ENCODE measurements around the gene PTPN23. TPM values are rescaled to one million over a fixed set of nuclear protein-coding genes. Genes with fewer than 3 reads are reported as not detected.

Gene PTPN23
- polyA plus RNA-seq, 3 donors: 10.0 to 16.0 (median 14.5) TPM

DNA sequence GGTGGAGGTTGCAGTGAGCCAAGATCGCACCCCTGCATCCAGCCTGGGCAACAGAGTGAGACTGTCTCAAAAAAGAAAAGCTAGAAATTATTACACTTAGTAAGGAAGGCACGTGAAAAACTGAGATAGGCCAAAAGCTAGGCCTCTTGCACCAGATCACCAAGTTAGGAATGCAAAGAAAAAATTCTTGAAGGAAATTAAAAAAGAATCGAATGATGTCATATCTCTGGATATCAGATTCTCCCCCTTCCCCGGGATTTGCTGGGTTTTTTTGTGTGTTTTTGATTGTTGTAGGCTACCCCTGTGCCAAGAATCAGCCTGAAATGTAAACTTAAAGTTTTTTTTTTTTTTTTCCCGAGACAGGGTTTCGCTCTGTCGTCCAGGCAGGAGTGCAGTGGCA is 17.4 kb downstream of the PTPN23 start:
- WGBS, 3 donors: 68 to 87% (median 80%) methylated on average over 7 of the region's 7 CpGs
- no peak overlapping the region for H3K27ac ChIP-seq (ENCODE audit: low read depth, low read length)

DNA sequence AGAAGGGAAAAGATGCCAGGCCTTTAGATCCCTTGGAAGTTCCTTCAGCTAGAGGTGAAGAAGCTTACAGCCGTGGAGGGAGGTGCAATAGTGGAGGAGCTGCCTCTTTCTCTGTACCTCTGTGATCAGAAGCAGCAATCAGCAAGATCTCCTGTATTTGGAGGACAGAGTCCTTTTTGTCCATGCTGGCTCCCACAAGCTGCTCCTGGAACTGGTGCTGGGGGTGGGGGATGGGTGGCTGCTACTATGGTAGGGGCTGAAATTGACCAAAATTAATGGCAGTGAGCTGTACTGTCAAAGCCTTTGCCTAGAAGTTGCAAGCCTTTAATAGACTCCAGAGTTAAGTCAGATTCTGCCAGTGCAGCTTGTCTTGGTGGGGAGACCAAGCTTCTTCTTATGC is 18.2 kb downstream of the PTPN23 start:
- WGBS, 3 donors: 85 to 89% (median 88%) methylated on average over 1 of the region's 1 CpG

DNA sequence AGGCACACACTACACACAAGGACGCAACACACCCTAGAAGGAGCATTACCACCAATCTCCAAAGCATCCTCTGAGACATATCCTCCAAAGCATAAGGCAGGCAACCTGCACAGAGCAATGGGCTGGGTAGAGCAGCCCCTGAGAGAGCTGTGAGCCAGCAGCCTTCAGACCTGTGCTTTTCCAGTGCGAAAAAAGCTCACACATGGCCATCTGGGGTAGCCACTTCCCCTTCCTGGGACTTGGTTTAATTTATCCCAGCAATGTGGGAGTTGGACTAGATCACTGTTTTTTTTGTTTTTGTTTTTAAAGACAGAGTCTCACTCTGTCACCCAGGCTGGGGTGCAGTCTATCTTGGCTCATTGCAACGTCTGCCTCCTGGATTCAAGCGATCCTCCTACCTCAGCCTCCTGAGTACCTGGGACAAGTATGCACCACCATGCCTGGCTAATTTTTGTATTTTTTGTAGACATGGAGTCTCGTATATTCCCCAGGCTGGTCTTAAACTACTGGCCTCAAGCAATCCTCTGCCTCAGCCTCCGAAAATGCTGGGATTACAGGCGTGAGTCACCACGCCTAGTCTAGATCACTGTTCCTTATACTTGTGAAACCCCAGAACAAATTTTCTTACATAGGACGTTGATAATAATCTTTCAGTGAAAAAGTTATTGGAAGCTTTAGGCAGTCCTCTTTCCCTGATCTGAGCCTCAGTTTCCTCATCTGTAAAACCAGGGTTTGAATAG is 18.9 kb downstream of the PTPN23 start:
- no peak overlapping the region for H3K27ac ChIP-seq (ENCODE audit: low read depth, low read length)
- 88 to 90% (median 90%) methylated on average over 9 of the region's 9 CpGs for WGBS, 3 donors

More for the DNA sequence above, 18.2 kb downstream of the PTPN23 start:
- H3K27ac ChIP-seq (ENCODE audit: low read depth, low read length): no peak overlapping the region

DNA sequence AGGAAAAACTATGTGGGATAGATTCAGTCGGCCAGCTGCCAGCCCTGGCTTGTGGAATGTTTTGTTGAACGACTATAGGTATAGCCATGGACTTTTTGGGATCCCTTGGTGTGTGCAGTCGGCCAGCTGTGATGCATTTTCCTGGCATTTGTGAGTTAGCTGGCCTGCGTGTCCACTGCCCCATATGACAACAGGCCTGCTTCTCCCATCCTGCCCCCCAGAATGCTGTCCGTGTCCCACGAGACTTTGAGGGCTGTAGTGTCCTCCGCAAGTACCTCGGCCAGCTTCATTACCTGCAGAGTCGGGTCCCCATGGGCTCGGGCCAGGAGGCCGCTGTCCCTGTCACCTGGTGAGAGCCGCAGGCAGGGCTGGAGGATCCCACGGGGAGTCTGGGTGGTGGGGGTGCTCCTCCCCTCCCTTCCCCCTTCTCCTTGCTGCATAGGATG is 23.6 kb downstream of the PTPN23 start:
- 76 to 84% (median 82%) methylated on average over 12 to 13 of the region's 13 CpGs for WGBS, 3 donors
- no peak overlapping the region for H3K27ac ChIP-seq (ENCODE audit: low read depth, low read length)

DNA sequence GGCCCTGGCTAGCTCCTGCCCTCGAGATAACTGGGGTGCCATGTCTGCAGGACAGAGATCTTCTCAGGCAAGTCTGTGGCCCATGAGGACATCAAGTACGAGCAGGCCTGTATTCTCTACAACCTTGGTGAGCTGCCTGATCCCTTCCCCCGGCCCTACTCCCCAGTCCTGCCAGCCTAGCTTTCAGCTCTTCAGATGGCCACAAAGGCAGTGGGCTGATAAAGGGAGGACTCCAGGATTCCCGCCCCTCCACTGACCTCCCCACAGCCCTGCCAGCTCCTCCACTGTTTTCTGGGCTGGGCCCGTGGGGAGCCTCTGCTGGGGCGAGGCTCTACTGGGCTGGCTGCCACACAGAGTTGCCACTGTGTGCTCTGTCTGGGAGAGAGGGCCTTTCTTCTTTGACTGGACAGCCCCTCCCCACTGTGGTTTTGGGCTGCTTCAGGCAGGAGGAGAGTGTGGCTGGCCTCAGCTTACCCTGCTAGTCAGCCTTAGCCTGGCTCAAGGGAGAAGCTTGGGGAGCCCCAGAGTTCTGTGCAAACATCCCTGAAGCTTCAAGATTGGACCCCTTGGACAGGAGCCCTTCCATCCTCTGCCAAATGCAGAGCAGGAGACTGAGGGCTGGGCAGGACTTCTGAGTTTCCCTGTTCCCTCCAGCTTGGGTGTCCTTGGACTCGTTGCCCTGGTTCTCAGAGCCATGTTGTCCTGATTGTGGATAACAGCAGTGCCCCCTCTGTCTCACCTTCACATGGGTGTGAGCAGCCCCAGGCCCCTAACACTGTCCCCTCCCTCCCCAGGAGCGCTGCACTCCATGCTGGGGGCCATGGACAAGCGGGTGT is 24.4 kb downstream of the PTPN23 start:
- 59 to 71% (median 64%) methylated on average over 9 of the region's 9 CpGs for WGBS, 3 donors
- H3K27ac ChIP-seq (ENCODE audit: low read depth, low read length): no peak overlapping the region

DNA sequence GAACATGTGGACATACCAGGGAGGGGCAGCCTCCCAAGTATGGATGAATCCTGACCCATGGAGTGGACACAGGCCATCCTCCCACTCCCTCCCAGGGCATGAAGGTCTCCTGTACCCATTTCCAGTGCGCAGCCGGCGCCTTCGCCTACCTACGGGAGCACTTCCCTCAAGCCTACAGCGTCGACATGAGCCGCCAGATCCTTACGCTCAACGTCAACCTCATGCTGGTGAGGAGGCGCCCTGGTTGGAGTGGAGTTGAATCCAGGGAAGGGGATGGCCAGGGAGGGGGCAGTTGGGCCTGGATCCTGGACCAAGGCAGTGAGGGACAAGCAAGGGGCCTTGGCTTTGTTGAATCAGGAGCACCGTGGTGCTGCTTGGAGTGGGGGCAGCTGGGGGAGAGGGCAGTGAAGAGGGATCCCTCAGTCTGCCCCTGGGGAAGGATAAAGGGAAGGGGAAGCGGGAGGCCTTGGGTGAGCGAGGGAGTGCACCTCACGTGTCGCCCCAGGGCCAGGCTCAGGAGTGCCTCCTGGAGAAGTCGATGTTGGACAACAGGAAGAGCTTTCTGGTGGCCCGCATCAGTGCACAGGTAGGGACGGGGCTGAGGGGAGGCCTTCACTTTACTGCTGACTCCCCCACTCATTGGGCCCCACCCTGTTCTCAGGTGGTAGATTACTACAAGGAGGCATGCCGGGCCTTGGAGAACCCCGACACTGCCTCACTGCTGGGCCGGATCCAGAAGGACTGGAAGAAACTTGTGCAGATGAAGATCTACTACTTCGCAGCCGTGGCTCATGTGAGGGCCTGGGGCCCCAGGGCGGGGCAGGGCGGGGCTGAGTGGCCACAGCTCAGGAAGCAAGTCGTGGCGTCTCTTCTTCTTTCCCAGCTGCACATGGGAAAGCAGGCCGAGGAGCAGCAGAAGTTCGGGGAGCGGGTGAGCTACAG is 25.3 kb downstream of the PTPN23 start:
- 81 to 95% (median 86%) methylated on average over 30 to 31 of the region's 31 CpGs for WGBS, 3 donors
- no peak overlapping the region for H3K27ac ChIP-seq (ENCODE audit: low read depth, low read length)

DNA sequence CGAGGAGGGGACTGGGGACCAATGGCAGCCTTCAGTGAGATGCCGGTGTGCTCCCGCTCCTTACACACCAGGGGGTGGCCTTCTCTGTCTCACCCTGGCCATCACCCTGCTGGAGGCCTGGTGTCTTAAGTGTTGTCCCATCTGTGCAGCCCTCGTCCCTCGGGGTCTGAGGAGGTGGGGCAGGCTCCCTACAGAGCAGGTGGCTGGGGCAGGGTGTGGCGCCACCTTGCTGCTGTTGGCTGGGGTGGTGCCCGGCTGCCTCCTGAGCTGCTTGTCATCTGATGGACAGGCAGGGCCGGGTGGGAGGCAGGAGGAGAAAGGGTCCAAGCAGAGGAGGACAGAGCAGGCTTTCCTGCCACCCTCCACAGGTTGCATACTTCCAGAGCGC is 25.9 kb downstream of the PTPN23 start:
- H3K27ac ChIP-seq (ENCODE audit: low read depth, low read length): no peak overlapping the region
- WGBS, 3 donors: 86 to 88% (median 88%) methylated on average over 8 to 9 of the region's 9 CpGs

DNA sequence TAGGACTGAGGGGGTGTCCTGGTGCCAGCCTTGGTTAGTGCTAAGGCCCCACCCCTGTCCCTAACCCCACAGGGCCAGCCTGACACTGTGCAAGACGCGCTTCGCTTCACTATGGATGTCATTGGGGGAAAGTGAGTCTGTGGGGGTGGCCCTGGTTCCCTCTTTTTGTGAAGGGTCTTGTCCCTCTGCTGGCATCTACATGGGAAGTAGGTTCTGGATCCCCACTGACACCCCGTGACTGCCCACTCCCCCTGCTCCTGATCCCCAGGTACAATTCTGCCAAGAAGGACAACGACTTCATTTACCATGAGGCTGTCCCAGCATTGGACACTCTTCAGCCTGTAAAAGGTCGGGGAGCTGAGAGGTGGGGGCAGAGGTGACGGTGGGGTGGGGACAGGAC is 26.4 kb downstream of the PTPN23 start:
- WGBS, 3 donors: 90 to 94% (median 93%) methylated on average over 7 of the region's 7 CpGs
- H3K27ac ChIP-seq (ENCODE audit: low read depth, low read length): no peak overlapping the region

DNA sequence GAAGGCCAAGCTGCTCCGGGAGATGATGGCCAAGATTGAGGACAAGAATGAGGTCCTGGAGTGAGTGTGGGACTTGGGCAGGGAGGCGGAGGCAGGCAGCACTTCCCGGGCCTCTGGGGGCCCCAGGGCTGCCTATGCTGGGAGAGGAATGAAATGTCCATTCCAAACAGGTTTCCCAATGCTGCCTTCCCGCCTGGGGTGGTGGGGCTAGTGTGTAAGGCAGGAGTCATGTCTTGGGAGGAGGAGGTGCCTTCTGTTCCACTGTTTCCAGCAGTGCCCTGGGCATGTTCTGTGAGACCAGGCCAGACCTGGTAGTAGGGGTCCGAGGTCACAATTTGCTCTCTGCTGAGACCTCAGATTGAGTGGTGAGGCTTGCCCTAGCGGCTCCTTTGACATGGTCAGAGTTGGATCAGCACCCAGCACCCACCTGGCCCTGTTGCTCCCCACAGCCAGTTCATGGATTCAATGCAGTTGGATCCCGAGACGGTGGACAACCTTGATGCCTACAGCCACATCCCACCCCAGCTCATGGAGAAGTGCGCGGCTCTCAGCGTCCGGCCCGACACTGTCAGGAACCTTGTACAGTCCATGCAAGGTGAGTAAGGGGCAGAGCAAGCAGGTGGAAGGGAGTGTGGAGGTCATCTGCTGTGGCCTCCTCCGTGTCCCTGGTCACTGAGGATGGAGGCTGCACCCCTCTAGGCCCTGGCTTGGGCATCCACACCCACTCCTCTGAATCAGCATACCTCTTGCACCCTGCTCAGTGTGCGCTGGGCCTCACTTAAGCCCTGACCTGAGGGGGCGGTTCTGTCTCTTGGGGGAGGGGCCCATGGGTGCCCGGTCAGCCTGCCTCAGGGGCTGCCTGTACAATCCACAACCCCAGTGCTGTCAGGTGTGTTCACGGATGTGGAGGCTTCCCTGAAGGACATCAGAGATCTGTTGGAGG is 27.3 kb downstream of the PTPN23 start:
- 88 to 92% (median 91%) methylated on average over 18 of the region's 18 CpGs for WGBS, 3 donors
- no peak overlapping the region for H3K27ac ChIP-seq (ENCODE audit: low read depth, low read length)

DNA sequence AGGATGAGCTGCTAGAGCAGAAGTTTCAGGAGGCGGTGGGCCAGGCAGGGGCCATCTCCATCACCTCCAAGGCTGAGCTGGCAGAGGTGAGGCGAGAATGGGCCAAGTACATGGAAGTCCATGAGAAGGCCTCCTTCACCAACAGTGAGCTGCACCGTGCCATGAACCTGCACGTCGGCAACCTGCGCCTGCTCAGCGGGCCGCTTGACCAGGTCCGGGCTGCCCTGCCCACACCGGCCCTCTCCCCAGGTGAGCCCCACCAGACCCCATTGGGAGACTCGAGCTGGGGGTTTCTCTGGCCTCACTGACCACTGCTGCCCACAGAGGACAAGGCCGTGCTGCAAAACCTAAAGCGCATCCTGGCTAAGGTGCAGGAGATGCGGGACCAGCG is 28.0 kb downstream of the PTPN23 start:
- H3K27ac ChIP-seq (ENCODE audit: low read depth, low read length): no peak overlapping the region
- WGBS, 3 donors: 90 to 94% (median 92%) methylated on average over 15 of the region's 15 CpGs

DNA sequence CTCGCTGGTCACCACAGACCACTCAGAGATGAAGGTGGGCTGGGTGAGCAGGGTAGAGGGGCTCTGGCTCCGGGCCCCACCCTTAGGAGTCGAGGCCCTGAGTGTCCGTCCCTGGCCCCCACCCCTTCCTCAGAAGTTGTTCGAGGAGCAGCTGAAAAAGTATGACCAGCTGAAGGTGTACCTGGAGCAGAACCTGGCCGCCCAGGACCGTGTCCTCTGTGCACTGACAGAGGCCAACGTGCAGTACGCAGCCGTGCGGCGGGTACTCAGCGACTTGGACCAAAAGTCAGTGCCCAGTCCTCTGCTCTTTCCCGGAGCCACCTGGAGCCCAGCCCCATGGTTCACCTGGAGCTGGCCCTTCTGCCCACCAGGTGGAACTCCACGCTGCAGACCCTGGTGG is 28.5 kb downstream of the PTPN23 start:
- H3K27ac ChIP-seq (ENCODE audit: low read depth, low read length): no peak overlapping the region
- WGBS, 3 donors: 90 to 95% (median 94%) methylated on average over 15 of the region's 15 CpGs

DNA sequence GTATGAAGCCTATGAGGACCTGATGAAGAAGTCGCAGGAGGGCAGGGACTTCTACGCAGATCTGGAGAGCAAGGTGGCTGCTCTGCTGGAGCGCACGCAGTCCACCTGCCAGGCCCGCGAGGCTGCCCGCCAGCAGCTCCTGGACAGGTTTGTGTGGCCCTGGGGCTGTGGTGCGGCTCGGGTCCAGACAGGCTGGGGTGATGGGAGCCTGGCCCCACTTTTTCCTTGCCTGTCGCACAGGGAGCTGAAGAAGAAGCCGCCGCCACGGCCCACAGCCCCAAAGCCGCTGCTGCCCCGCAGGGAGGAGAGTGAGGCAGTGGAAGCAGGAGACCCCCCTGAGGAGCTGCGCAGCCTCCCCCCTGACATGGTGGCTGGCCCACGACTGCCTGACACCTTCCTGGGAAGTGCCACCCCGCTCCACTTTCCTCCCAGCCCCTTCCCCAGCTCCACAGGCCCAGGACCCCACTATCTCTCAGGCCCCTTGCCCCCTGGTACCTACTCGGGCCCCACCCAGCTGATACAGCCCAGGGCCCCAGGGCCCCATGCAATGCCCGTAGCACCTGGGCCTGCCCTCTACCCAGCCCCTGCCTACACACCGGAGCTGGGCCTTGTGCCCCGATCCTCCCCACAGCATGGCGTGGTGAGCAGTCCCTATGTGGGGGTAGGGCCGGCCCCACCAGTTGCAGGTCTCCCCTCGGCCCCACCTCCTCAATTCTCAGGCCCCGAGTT is 29.0 kb downstream of the PTPN23 start:
- WGBS, 3 donors: 90 to 92% (median 90%) methylated on average over 24 to 26 of the region's 26 CpGs
- H3K27ac ChIP-seq (ENCODE audit: low read depth, low read length): no peak overlapping the region

DNA sequence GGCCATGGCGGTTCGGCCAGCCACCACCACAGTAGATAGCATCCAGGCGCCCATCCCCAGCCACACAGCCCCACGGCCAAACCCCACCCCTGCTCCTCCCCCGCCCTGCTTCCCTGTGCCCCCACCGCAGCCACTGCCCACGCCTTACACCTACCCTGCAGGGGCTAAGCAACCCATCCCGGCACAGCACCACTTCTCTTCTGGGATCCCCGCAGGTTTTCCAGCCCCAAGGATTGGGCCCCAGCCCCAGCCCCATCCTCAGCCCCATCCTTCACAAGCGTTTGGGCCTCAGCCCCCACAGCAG is 29.5 kb downstream of the PTPN23 start:
- 75 to 81% (median 81%) methylated on average over 10 of the region's 10 CpGs for WGBS, 3 donors
- H3K27ac ChIP-seq (ENCODE audit: low read depth, low read length): no peak overlapping the region

DNA sequence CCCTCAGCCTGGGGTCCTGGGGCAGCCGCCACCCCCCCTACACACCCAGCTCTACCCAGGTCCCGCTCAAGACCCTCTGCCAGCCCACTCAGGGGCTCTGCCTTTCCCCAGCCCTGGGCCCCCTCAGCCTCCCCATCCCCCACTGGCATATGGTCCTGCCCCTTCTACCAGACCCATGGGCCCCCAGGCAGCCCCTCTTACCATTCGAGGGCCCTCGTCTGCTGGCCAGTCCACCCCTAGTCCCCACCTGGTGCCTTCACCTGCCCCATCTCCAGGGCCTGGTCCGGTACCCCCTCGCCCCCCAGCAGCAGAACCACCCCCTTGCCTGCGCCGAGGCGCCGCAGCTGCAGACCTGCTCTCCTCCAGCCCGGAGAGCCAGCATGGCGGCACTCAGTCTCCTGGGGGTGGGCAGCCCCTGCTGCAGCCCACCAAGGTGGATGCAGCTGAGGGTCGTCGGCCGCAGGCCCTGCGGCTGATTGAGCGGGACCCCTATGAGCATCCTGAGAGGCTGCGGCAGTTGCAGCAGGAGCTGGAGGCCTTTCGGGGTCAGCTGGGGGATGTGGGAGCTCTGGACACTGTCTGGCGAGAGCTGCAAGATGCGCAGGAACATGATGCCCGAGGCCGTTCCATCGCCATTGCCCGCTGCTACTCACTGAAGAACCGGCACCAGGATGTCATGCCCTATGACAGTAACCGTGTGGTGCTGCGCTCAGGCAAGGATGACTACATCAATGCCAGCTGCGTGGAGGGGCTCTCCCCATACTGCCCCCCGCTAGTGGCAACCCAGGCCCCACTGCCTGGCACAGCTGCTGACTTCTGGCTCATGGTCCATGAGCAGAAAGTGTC is 30.2 kb downstream of the PTPN23 start:
- WGBS, 3 donors: 92 to 93% (median 93%) methylated on average over 28 to 30 of the region's 30 CpGs
- no peak overlapping the region for H3K27ac ChIP-seq (ENCODE audit: low read depth, low read length)

DNA sequence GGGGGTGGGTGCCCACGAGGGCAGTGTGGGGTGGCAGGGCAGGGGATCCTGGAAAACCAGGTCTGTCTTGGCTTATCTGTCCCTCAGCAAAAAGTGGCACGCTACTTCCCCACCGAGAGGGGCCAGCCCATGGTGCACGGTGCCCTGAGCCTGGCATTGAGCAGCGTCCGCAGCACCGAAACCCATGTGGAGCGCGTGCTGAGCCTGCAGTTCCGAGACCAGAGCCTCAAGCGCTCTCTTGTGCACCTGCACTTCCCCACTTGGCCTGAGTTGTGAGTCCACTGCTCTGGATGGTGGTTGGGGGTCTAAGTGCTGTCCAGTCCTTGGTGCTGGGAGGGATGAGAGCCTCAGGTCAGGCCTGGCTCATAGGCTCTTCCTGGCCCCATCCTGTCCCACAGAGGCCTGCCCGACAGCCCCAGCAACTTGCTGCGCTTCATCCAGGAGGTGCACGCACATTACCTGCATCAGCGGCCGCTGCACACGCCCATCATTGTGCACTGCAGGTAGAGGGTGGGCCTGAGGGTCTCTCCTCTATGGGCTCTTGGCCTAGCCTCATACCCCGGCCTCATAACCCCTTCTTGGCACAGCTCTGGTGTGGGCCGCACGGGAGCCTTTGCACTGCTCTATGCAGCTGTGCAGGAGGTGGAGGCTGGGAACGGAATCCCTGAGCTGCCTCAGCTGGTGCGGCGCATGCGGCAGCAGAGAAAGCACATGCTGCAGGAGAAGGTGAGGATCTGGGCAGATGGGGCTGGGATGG is 31.1 kb downstream of the PTPN23 start:
- 90 to 93% (median 92%) methylated on average over 24 of the region's 24 CpGs for WGBS, 3 donors

DNA sequence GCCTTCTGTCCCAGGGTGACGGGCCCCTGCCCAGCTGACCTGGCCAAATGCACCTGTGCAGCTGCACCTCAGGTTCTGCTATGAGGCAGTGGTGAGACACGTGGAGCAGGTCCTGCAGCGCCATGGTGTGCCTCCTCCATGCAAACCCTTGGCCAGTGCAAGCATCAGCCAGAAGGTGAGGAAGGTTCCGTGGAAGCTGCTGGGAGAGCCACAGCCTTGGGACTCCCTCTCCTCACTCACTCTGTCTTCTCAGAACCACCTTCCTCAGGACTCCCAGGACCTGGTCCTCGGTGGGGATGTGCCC is 31.6 kb downstream of the PTPN23 start:
- H3K27ac ChIP-seq (ENCODE audit: low read depth, low read length): no peak overlapping the region
- WGBS, 3 donors: 85 to 93% (median 87%) methylated on average over 4 to 5 of the region's 5 CpGs

More for the DNA sequence above, 31.1 kb downstream of the PTPN23 start:
- H3K27ac ChIP-seq (ENCODE audit: low read depth, low read length): no peak overlapping the region

Data from adipose tissue (tissue), 3 donors.